Measurements from ENCODE around the gene BAIAP2.

Gene BAIAP2

GRCh38 chr17:81037798-81038733 lies 3.1 kb downstream of the BAIAP2 start:
- DNase-seq, result no peak

- DNase-seq, result no peak
These were observed 4.1 kb downstream of the BAIAP2 start for GRCh38 chr17:81039096-81039495.

- no peak for DNase-seq
These were observed 5.2 kb downstream of the BAIAP2 start for GRCh38 chr17:81039854-81040758.

GRCh38 chr17:81040791-81041337 lies 5.9 kb downstream of the BAIAP2 start:
- no peak for DNase-seq

- DNase-seq, result no peak
These were observed 7.7 kb downstream of the BAIAP2 start for GRCh38 chr17:81042606-81043005.

GRCh38 chr17:81043319-81043724 lies 8.4 kb downstream of the BAIAP2 start:
- no peak for DNase-seq

- no peak for DNase-seq
These were observed 8.9 kb downstream of the BAIAP2 start for GRCh38 chr17:81043725-81044427.

- no peak for DNase-seq
These were observed 9.4 kb downstream of the BAIAP2 start for GRCh38 chr17:81044428-81044763.

GRCh38 chr17:81044764-81045589 lies 10.0 kb downstream of the BAIAP2 start:
- no peak for DNase-seq

- DNase-seq, result no peak
These were observed 10.7 kb downstream of the BAIAP2 start for GRCh38 chr17:81045590-81046095.

GRCh38 chr17:81046132-81046769 lies 11.3 kb downstream of the BAIAP2 start:
- no peak for DNase-seq

- no peak for DNase-seq
These were observed 11.9 kb downstream of the BAIAP2 start for GRCh38 chr17:81046770-81047359.

GRCh38 chr17:81048827-81049371 lies 13.9 kb downstream of the BAIAP2 start:
- DNase-seq, result no peak

- no peak for DNase-seq
These were observed 14.5 kb downstream of the BAIAP2 start for GRCh38 chr17:81049372-81049911.

GRCh38 chr17:81049973-81050551 lies 15.1 kb downstream of the BAIAP2 start:
- no peak for DNase-seq

- no peak for DNase-seq
These were observed 16.0 kb downstream of the BAIAP2 start for GRCh38 chr17:81050645-81051625.

- DNase-seq, result no peak
These were observed 17.4 kb downstream of the BAIAP2 start for GRCh38 chr17:81052199-81052997.

All from activated gamma-delta T cell (primary cell).